HUES6 (cell line): Measurements from ENCODE around the gene IQSEC3.

ENCODE experiments used
- H3K27ac ChIP-seq: 2 replicates; pipeline ENCODE4 v1.7.0; 2013; ENCODE audit warnings: low read depth, mild to moderate bottlenecking, low read length, inconsistent platforms
- H3K27me3 ChIP-seq: 2 replicates; pipeline ENCODE4 v1.6.1; 2013; ENCODE audit warnings: low read length; ENCODE audit not compliant: control insufficient read depth, insufficient read depth
- H3K36me3 ChIP-seq: 2 replicates; pipeline ENCODE4 v1.6.1; 2013; ENCODE audit warnings: low read length; ENCODE audit not compliant: control insufficient read depth, insufficient read depth
- H3K4me1 ChIP-seq: 2 replicates; pipeline ENCODE4 v1.6.1; 2013; ENCODE audit warnings: low read length; ENCODE audit not compliant: control insufficient read depth, insufficient read depth
- H3K4me3 ChIP-seq: 2 replicates; pipeline ENCODE4 v1.5.1; 2013; ENCODE audit warnings: low read depth, low read length
- H3K9ac ChIP-seq: one replicate; pipeline ENCODE4 v1.6.1; 2013; ENCODE audit warnings: mild to moderate bottlenecking, low read length
- H3K9me3 ChIP-seq: 2 replicates; pipeline ENCODE4 v1.6.1; 2013; ENCODE audit warnings: low read depth, low read length; ENCODE audit not compliant: control insufficient read depth, insufficient read depth

IQSEC3 gene

GRCh38 chr12:167959-168600 is 101.5 kb downstream of the IQSEC3 start:
- Histone ChIP-seq H3K27ac (no peak overlapping the region), H3K27me3 (no peaks in the 10 kb centered on the region; the same call in 1 of the 2 replicates), H3K4me1 (peaks cover 42% of the 10 kb centered on the region), H3K9ac (no peak overlapping the region), H3K36me3 (no peaks in the 10 kb centered on the region), H3K9me3 (no peaks in the 10 kb centered on the region), H3K4me3 (no peak overlapping the region)

GRCh38 chr12:168763-169525 is 102.4 kb downstream of the IQSEC3 start:
- H3K9me3 ChIP-seq = no peaks in the 10 kb centered on the region
- H3K36me3 ChIP-seq = no peaks in the 10 kb centered on the region
- no peaks in the 10 kb centered on the region; the same call in 1 of the 2 replicates for H3K27me3 ChIP-seq
- H3K4me3 ChIP-seq = no peak overlapping the region
- H3K27ac ChIP-seq = no peak overlapping the region
- peaks cover 42% of the 10 kb centered on the region for H3K4me1 ChIP-seq
- H3K9ac ChIP-seq = no peak overlapping the region

GRCh38 chr12:169528-170370 is 103.2 kb downstream of the IQSEC3 start:
- Histone ChIP-seq H3K27me3 (no peaks in the 10 kb centered on the region; the same call in 1 of the 2 replicates), H3K9ac (no peak overlapping the region), H3K27ac (no peak overlapping the region), H3K9me3 (no peaks in the 10 kb centered on the region), H3K4me3 (no peak overlapping the region), H3K36me3 (no peaks in the 10 kb centered on the region), H3K4me1 (peaks cover 42% of the 10 kb centered on the region)

GRCh38 chr12:170371-171225 is 104.0 kb downstream of the IQSEC3 start:
- Histone ChIP-seq H3K9ac (no peak overlapping the region), H3K9me3 (no peaks in the 10 kb centered on the region), H3K36me3 (no peaks in the 10 kb centered on the region), H3K4me3 (no peak overlapping the region), H3K4me1 (peaks cover 49% of the 10 kb centered on the region), H3K27ac (no peak overlapping the region), H3K27me3 (no peaks in the 10 kb centered on the region; the same call in 1 of the 2 replicates)

- Histone ChIP-seq H3K4me3 (no peak overlapping the region), H3K9me3 (no peaks in the 10 kb centered on the region), H3K36me3 (no peaks in the 10 kb centered on the region), H3K9ac (no peak overlapping the region), H3K27ac (no peak overlapping the region), H3K4me1 (peaks cover 49% of the 10 kb centered on the region), H3K27me3 (no peaks in the 10 kb centered on the region; the same call in 1 of the 2 replicates)
Observed at GRCh38 chr12:171276-171675, 104.7 kb downstream of the IQSEC3 start.

- H3K9ac ChIP-seq = no peak overlapping the region
- H3K27me3 ChIP-seq = no peaks in the 10 kb centered on the region; the same call in 1 of the 2 replicates
- H3K27ac ChIP-seq = no peak overlapping the region
- no peaks in the 10 kb centered on the region for H3K9me3 ChIP-seq
- H3K36me3 ChIP-seq = no peaks in the 10 kb centered on the region
- no peak overlapping the region for H3K4me3 ChIP-seq
- H3K4me1 ChIP-seq = peaks cover 57% of the 10 kb centered on the region
Observed at GRCh38 chr12:171743-172676, 105.4 kb downstream of the IQSEC3 start.

GRCh38 chr12:172732-173161 is 106.2 kb downstream of the IQSEC3 start:
- no peak overlapping the region for H3K4me3 ChIP-seq
- no peaks in the 10 kb centered on the region; the same call in 1 of the 2 replicates for H3K27me3 ChIP-seq
- H3K9ac ChIP-seq = no peak overlapping the region
- no peaks in the 10 kb centered on the region for H3K9me3 ChIP-seq
- H3K4me1 ChIP-seq = peaks cover 56% of the 10 kb centered on the region
- H3K36me3 ChIP-seq = no peaks in the 10 kb centered on the region
- H3K27ac ChIP-seq = no peak overlapping the region

GRCh38 chr12:174124-174523 is 107.6 kb downstream of the IQSEC3 start:
- Histone ChIP-seq H3K9me3 (no peaks in the 10 kb centered on the region), H3K4me1 (peaks cover 52% of the 10 kb centered on the region), H3K4me3 (no peak overlapping the region), H3K9ac (no peak overlapping the region), H3K36me3 (no peaks in the 10 kb centered on the region), H3K27ac (no peak overlapping the region), H3K27me3 (no peaks in the 10 kb centered on the region; the same call in 1 of the 2 replicates)

- no peaks in the 10 kb centered on the region; the same call in 1 of the 2 replicates for H3K27me3 ChIP-seq
- H3K4me3 ChIP-seq = no peak overlapping the region
- no peak overlapping the region for H3K27ac ChIP-seq
- peaks cover 52% of the 10 kb centered on the region for H3K4me1 ChIP-seq
- no peaks in the 10 kb centered on the region for H3K36me3 ChIP-seq
- H3K9ac ChIP-seq = no peak overlapping the region
- H3K9me3 ChIP-seq = no peaks in the 10 kb centered on the region
Observed at GRCh38 chr12:174596-174995, 108.0 kb downstream of the IQSEC3 start.
